Measurements from ENCODE around the gene FBN1. TPM values are rescaled to one million over a fixed set of nuclear protein-coding genes. Genes with fewer than 3 reads are reported as not detected.

FBN1 gene
- total RNA-seq, 2 donors from 2014 or later, result 57.1 to 84.9 TPM

Other genes starting within 250 kb of the FBN1 start
- gene CEP152, start 165.4 kb upstream of the FBN1 start, total RNA-seq, result 1 to 10 TPM; 1.1 to 1.4 TPM
- 100 to 1,000 TPM; 369 to 524 TPM for gene EID1, start 232.4 kb upstream of the FBN1 start, total RNA-seq

Measured in right atrium auricular region (tissue), 2 donors.